VCaP (cell line): ENCODE measurements around the gene MAGI1.
"Not testable (repeated sequence)": the region's sequence is repeated elsewhere in the genome, so short reads cannot be mapped to it uniquely, and the experiment has no call there.

ENCODE experiments used
- H3K27ac ChIP-seq: fragments of 450-650 bp; 2 replicates; pipeline ENCODE4 v1.5.1; 2017
- TF ChIP-seq, protein P1 (sequence below): fragments of 450-650 bp; conservative IDR thresholded peaks from 2 replicates; pipeline ENCODE4 v1.5.1; 2017; ENCODE audit warnings: mild to moderate bottlenecking, moderate library complexity

The MAGI1 gene

DNA sequence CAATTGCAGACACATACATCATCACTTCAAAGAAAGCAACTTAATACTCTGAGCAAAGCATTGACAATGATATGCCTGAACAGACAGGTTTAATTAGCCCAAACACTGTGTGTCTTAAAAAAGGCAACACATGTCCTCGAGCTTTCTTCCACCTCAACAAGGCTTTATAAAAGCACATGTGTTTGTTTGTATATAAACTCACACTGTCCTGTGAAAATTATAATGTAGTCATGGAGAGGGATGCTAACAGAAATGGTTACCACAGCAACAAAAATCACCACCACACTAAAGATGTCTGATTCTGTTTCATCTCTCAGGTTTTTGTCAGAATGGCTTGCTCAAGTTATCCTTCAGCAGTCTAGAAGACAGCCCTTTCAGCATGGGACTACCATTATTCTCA, 314.7 kb downstream of the MAGI1 start:
- no peak overlapping the region for H3K27ac ChIP-seq
- TF ChIP-seq, protein P1, sequence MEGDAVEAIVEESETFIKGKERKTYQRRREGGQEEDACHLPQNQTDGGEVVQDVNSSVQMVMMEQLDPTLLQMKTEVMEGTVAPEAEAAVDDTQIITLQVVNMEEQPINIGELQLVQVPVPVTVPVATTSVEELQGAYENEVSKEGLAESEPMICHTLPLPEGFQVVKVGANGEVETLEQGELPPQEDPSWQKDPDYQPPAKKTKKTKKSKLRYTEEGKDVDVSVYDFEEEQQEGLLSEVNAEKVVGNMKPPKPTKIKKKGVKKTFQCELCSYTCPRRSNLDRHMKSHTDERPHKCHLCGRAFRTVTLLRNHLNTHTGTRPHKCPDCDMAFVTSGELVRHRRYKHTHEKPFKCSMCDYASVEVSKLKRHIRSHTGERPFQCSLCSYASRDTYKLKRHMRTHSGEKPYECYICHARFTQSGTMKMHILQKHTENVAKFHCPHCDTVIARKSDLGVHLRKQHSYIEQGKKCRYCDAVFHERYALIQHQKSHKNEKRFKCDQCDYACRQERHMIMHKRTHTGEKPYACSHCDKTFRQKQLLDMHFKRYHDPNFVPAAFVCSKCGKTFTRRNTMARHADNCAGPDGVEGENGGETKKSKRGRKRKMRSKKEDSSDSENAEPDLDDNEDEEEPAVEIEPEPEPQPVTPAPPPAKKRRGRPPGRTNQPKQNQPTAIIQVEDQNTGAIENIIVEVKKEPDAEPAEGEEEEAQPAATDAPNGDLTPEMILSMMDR, result no peak

DNA sequence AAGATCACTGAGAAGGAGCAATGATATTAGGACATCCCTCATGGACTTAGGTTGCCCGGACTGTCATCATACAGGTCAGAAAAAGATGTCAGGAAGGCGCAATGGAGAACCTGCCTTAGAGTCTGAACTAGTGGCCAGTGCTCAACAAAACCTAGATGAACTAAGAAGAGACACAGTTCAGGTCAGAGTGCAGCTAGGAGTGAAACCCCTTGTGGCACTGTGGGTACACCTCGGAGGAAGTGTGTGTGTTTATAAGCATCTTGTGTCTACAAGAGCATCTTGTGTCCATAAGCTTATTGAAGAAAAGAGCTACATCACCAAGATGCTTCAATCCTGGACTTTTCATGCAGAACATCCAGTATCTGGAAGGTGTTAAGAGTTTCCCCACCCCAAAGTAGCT, 315.7 kb downstream of the MAGI1 start:
- TF ChIP-seq, protein P1, result no peak

DNA sequence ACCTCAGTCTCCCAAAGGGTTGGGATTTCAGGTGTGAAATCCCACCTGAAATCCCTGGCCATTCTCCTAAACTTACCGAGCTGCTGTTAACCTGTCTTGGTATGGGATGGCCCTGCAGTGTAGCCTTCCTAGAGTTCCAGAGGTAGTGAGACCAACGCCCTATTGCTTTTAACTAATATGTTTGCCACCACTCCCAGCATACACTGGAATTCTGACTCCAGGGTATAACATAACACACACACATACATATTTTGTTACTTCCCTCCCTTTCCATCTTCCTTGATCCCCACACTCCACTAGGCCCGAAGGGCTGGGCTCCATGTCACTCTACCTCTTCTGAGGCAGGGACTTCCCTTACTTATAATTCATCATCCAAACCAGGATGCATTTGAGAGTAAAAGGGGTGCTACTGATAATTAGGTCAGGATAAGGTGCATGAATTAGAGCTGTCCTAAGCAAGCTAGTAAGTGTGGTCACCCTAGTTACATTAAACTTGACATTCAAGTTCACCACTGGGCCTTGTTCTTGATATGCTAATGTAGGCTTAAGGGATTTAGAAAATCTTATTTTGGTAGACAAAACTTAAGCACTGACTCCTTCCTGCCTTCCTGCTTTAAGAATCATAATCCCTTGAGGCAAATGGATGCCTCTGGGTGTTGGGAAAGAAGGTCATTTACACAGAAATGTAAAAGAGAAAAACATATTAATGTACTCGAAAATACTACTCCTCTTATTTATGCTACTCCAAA, 317.6 kb downstream of the MAGI1 start:
- H3K27ac ChIP-seq, result no peak overlapping the region
- TF ChIP-seq, protein P1, result no peak

More for the DNA sequence above, 315.7 kb downstream of the MAGI1 start:
- H3K27ac ChIP-seq, result no peak overlapping the region

DNA sequence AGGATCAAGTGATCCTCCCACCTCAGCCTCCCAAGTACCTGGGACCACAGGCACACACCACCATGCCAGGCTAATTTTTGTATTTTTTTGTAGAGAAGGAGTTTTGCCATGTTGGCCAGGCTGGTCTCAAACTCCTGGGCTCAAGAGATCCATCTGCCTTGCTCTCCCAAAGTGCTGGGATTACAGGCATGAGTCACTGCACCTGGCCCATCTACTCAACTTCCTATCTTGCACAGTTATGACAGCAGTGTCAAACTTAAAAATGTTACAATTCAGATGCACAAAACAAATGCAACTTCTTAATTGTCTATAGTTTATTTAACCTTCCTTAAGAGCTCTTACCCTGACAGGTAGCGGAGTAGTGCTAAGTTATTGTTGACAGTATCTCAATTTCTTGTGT, 319.1 kb downstream of the MAGI1 start:
- not testable (repeated sequence) for H3K27ac ChIP-seq

DNA sequence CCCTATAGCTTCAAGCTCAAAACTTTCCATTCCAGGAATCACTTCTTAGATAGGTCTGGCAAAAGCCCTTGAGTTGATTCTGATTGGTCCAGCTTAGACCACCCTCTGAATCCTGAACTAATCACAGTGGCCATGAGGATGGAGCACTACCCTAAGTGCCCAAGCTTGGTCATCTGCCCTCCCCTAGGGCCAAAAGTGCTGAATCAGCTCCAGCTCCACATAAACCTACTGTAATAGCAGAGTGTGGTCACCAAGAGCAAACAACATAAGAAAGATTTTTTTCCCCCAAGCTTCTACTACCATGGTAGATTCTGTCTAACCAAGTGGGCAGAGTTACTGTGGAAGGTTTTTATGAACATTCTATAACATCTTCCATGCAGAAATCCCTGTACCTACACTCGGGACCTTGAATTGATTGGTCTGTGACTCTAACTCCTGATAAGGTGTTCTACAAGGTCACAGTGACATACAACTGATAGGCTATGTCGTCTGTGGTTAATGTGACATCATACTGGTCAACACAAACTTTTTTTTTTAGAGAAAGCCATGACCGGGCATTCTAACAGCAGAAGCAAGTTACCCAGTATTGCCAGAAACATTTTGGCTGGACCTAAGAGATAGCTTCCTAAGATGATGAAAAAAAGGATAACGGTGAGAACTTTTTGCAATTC, 320.9 kb downstream of the MAGI1 start:
- TF ChIP-seq, protein P1, result no peak
- H3K27ac ChIP-seq, result no peak overlapping the region

DNA sequence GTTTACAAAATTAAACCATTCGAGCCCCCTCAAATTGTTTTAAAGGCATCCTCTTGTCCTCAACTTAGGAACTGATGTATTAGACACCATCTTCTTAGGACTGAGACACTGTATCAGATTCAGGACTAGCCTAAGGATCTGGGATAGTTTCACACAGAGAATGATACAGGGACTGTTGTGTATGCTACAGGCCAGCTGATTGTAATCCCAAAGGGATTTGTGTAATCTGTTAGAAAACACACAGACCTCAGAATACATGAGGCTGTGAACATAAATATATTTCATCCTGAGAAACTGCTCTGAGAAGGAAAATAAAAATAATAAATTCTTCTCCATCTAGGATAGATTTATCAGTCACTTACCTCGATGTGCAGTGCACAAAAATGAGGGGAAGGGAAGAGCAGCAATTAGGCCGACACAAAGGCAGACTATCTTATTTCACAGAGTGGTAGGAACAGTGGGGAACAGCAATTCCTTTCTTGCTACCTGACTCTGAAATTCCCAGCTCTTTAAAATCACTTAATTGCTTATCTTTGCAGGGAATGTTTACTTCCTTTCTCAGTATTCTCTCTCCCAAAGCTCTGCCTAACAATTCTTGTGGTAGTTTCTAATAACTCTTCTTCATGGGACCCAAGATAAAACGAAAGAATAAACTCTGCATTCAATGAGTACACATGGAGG, 322.5 kb downstream of the MAGI1 start:
- TF ChIP-seq, protein P1, result no peak
- peak overlapping the region; percentile 62 for H3K27ac ChIP-seq

DNA sequence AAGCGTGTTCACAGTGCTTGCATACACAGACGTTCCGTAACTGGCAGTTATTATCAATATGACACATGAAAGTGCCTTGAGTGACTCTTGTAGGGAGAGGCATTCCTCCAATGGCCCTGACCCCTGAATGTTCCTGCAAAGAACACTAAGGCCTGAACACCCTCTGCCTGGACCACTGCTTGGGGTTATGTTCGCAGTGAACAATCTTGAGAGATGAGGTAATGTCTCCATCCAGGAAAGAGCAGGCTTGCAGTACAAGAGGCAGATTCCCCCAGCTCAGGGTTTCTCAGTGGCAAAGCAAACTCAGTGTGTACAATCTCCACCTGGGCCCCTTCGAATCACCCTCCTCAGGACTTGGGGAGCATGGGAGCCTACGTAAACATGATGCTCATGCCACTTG, 324.6 kb downstream of the MAGI1 start:
- no peak overlapping the region; the same call in 1 of the 2 replicates for H3K27ac ChIP-seq
- TF ChIP-seq, protein P1, result no peak

DNA sequence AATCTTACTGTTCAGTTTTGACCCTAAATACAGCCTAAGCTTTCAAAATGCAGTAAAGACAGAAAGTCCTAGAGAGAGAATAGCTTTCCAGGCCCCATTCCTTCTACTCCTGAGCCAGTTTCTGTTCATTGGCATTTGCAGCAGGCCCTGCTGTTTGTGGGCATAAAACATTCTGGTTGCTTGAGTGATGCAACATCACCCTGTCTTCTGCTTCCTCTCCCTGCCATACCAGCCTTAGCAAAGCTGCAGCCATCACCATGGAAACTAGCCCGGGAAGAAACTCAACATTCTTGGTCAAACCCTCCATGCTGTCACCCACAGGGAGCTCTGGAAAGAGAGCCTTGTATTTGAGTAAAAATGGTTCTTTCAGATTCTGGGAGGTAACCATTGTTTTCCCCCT, 325.7 kb downstream of the MAGI1 start:
- H3K27ac ChIP-seq, result no peak overlapping the region
- TF ChIP-seq, protein P1, result no peak
